Measurements from ENCODE around the gene ZNF185.

GRCh38 chrX:152908486-152908885 is 10.6 kb downstream of the ZNF185 start:
- TF ChIP-seq CTCF (IDR thresholded peaks at IDR 0.05; ENCODE audit: poor library complexity, severe bottlenecking) = no peak
- no peak for TF ChIP-seq TAF1 (IDR thresholded peaks at IDR 0.05; ENCODE audit: low read depth)
- TF ChIP-seq EZH2 (IDR thresholded peaks at IDR 0.05; ENCODE audit: borderline replicate concordance, insufficient read depth, low read length, poor library complexity, severe bottlenecking) = no peak
- no peak for TF ChIP-seq POLR2AphosphoS5 (IDR thresholded peaks at IDR 0.05)
- TF ChIP-seq RAD21 (conservative IDR thresholded peaks at IDR 0.05) = no peak
